Coronary artery (tissue), 2 donors: ENCODE data around the gene LYRM2.

Experiments
- DNase-seq: peaks from one replicate; pipeline ENCODE4 v3.0.0-alpha.2; 2017; ENCODE audit warnings: low spot score
- H3K27ac ChIP-seq, 2 donors: fragments of 200-600 bp; sonication (generic); one replicate each; pipeline ENCODE4 v1.5.1; 2016 to 2019
- H3K4me3 ChIP-seq: fragments of 200-600 bp; sonication (generic); 2 replicates; pipeline ENCODE4 v1.5.1; 2016; ENCODE audit warnings: mild to moderate bottlenecking, moderate library complexity
- CTCF ChIP-seq: fragments of 200-600 bp; sonication (generic); IDR thresholded peaks from one replicate; pipeline ENCODE4 v1.5.1; 2019; ENCODE audit warnings: antibody characterized with exemption

The LYRM2 gene

GRCh38 chr6:89667872-89668556 is 29.5 kb upstream of the LYRM2 start:
- TF ChIP-seq CTCF, result no peak
- Histone ChIP-seq H3K4me3 (no peak overlapping the region), H3K27ac (no peak overlapping the region)
- no peak for DNase-seq

GRCh38 chr6:89662659-89663223 is 24.2 kb upstream of the LYRM2 start:
- Histone ChIP-seq H3K4me3 (no peak overlapping the region), H3K27ac (no peak overlapping the region)
- TF ChIP-seq CTCF, result no peak
- no peak for DNase-seq

GRCh38 chr6:89661559-89661958 is 23.0 kb upstream of the LYRM2 start:
- H3K4me3 ChIP-seq, result no peak overlapping the region
- H3K27ac ChIP-seq, result no peak overlapping the region
- TF ChIP-seq CTCF, result no peak
- no peak for DNase-seq

- Histone ChIP-seq H3K4me3 (no peak overlapping the region), H3K27ac (no peak overlapping the region)
- no peak for DNase-seq
- TF ChIP-seq CTCF, result no peak
These were observed 22.4 kb upstream of the LYRM2 start for GRCh38 chr6:89660981-89661380.

DNA sequence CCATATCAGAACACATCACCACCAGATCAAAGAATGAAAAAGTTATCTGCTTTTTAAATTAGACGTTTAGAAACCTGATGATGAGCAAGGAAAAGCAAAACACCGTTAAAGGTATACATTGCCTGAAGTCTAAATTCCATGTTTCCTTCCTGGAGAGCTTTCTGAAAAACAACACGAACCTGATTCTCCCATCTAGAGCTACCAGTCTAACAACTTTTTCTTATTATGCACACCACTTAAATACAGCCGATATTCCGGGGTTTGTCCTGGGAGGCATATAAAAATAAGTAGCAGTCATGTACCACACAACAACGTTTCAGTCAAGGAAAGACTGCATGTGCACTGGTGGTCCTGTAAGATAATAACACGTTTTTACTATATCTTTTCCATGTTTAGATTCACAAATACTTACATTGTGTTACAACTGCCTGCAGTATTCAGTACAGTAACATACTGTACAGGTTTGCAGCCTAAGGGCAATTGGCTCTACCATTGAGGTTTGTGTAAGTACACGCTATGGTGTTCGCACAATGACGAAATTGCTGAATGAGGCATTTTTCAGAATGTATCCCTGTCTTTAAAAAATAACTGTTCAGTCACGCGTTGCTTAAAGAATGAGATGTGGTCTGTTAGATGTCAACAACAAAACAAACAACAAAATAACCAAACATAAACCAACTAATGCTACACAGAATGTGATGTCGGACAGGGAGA is 19.1 kb upstream of the LYRM2 start:
- no peak for TF ChIP-seq CTCF
- no peak overlapping the region for H3K27ac ChIP-seq
- no peak overlapping the region for H3K4me3 ChIP-seq
- no peak for DNase-seq

- TF ChIP-seq CTCF, result no peak
- Histone ChIP-seq H3K4me3 (no peak overlapping the region), H3K27ac (no peak overlapping the region)
- DNase-seq, result no peak
These were observed 16.6 kb upstream of the LYRM2 start for GRCh38 chr6:89655122-89655521.

- TF ChIP-seq CTCF, result no peak
- no peak for DNase-seq
- Histone ChIP-seq H3K27ac (no peak overlapping the region), H3K4me3 (no peak overlapping the region)
These were observed 12.0 kb upstream of the LYRM2 start for GRCh38 chr6:89650579-89650978.
